Measurements from ENCODE around the gene PLCH2.
A peak's percentile ranks its signal among the peaks of the same experiment; 100 is the strongest.

- TF ChIP-seq EZH2phosphoT487 (IDR thresholded peaks at IDR 0.05; ENCODE audit: borderline replicate concordance, low read length) (no peak), CTCF (conservative IDR thresholded peaks at IDR 0.05; ENCODE audit: low read depth, low read length) (peak; percentile 98)
These were observed 72.0 kb downstream of the PLCH2 start for GRCh38 chr1:2548068-2548589.

Measured in PC-3 (cell line).